A549 (cell line): Measurements from ENCODE around the gene RPS25. TPM values are rescaled to one million over a fixed set of nuclear protein-coding genes. Genes with fewer than 3 reads are reported as not detected.

Source experiments
- polyA plus RNA-seq, 4 experiments: library from polyadenylated mRNA; depleted of rRNA in 3 of 4; stranded (reverse); fragments of >200 nt; fragmentation: RNase III in 1 of 4; extraction: RNeasy Plus Mini Kit Qiagen cat#74134 plus additional on column Dnase treatment in 1 of 4; gene quantifications; 2 replicates in 3 of 4; 3 replicates in 1 of 4; pipeline ENCODE4 v1.2.3, GENCODE V29; 2011 to 2017
- small RNA-seq, 6 experiments: library from RNA; depleted of rRNA; stranded (forward); fragments of <200 nt; gene quantifications; one replicate each; pipeline ENCODE3, GENCODE V24; 2012

Gene RPS25
- polyA plus RNA-seq, 2 of the 4 experiments (the other 2 are of a cell fraction), result 844 to 1,517 TPM

Small RNAs within 50 kb of the gene (small RNA-seq; reads per million reads assigned to genes)
- 0 reads per million in 6 experiments for gene AP003392.2
- 0 reads per million in 6 experiments for gene RF00017
- 0 reads per million in 6 experiments for gene RF00019

Other genes with a start within 250 kb of the RPS25 start
- 41.4 and 43.8 TPM in 2 replicates for gene DDX6, start 227.2 kb downstream of the RPS25 start, polyA plus RNA-seq (2011; rRNA removed)
- gene DDX6, start 227.2 kb downstream of the RPS25 start, polyA plus RNA-seq (2017; fragmentation: RNase III; extraction: RNeasy Plus Mini Kit Qiagen cat#74134 plus additional on column Dnase treatment), result 35.1 to 37.7 TPM (median 36.3 TPM) in 3 replicates
- not detected in 2 replicates for gene CXCR5, start 134.5 kb downstream of the RPS25 start, polyA plus RNA-seq (2011; rRNA removed)
- 0.04 to 0.05 TPM (median 0.04 TPM) in 3 replicates for gene CXCR5, start 134.5 kb downstream of the RPS25 start, polyA plus RNA-seq (2017; fragmentation: RNase III; extraction: RNeasy Plus Mini Kit Qiagen cat#74134 plus additional on column Dnase treatment)
- 7.0 and 8.8 TPM in 2 replicates for gene BCL9L, start 92.4 kb downstream of the RPS25 start, polyA plus RNA-seq (2011; rRNA removed)
- 51.8 to 53.2 TPM (median 52.0 TPM) in 3 replicates for gene BCL9L, start 92.4 kb downstream of the RPS25 start, polyA plus RNA-seq (2017; fragmentation: RNase III; extraction: RNeasy Plus Mini Kit Qiagen cat#74134 plus additional on column Dnase treatment)
- gene UPK2, start 62.0 kb downstream of the RPS25 start, polyA plus RNA-seq (2011; rRNA removed), result 0.20 and 0.37 TPM in 2 replicates
- gene UPK2, start 62.0 kb downstream of the RPS25 start, polyA plus RNA-seq (2017; fragmentation: RNase III; extraction: RNeasy Plus Mini Kit Qiagen cat#74134 plus additional on column Dnase treatment), result 0.41 to 0.92 TPM (median 0.50 TPM) in 3 replicates
- gene FOXR1, start 46.6 kb downstream of the RPS25 start, polyA plus RNA-seq (2011; rRNA removed), result not detected in 2 replicates
- gene FOXR1, start 46.6 kb downstream of the RPS25 start, polyA plus RNA-seq (2017; fragmentation: RNase III; extraction: RNeasy Plus Mini Kit Qiagen cat#74134 plus additional on column Dnase treatment), result not detected in 3 replicates
- 14.8 and 20.2 TPM in 2 replicates for gene CENATAC, start 20.2 kb downstream of the RPS25 start, polyA plus RNA-seq (2011; rRNA removed)
- gene CENATAC, start 20.2 kb downstream of the RPS25 start, polyA plus RNA-seq (2017; fragmentation: RNase III; extraction: RNeasy Plus Mini Kit Qiagen cat#74134 plus additional on column Dnase treatment), result 11.1 to 14.8 TPM (median 12.4 TPM) in 3 replicates
- gene TRAPPC4, start 423 bp upstream of the RPS25 start, polyA plus RNA-seq (2011; rRNA removed), result 77.7 and 90.0 TPM in 2 replicates
- gene TRAPPC4, start 423 bp upstream of the RPS25 start, polyA plus RNA-seq (2017; fragmentation: RNase III; extraction: RNeasy Plus Mini Kit Qiagen cat#74134 plus additional on column Dnase treatment), result 61.7 to 72.8 TPM (median 71.6 TPM) in 3 replicates
- 21.2 and 22.8 TPM in 2 replicates for gene SLC37A4, start 12.5 kb upstream of the RPS25 start, polyA plus RNA-seq (2011; rRNA removed)
- gene SLC37A4, start 12.5 kb upstream of the RPS25 start, polyA plus RNA-seq (2017; fragmentation: RNase III; extraction: RNeasy Plus Mini Kit Qiagen cat#74134 plus additional on column Dnase treatment), result 12.7 to 15.5 TPM (median 14.0 TPM) in 3 replicates
- gene HYOU1, start 38.9 kb upstream of the RPS25 start, polyA plus RNA-seq (2011; rRNA removed), result 83.1 and 116 TPM in 2 replicates
- gene HYOU1, start 38.9 kb upstream of the RPS25 start, polyA plus RNA-seq (2017; fragmentation: RNase III; extraction: RNeasy Plus Mini Kit Qiagen cat#74134 plus additional on column Dnase treatment), result 38.0 to 44.8 TPM (median 42.1 TPM) in 3 replicates
- gene VPS11, start 49.5 kb upstream of the RPS25 start, polyA plus RNA-seq (2011; rRNA removed), result 4.6 and 11.3 TPM in 2 replicates
- gene VPS11, start 49.5 kb upstream of the RPS25 start, polyA plus RNA-seq (2017; fragmentation: RNase III; extraction: RNeasy Plus Mini Kit Qiagen cat#74134 plus additional on column Dnase treatment), result 10.8 to 12.1 TPM (median 12.0 TPM) in 3 replicates
- 62.2 and 77.6 TPM in 2 replicates for gene HMBS, start 66.5 kb upstream of the RPS25 start, polyA plus RNA-seq (2011; rRNA removed)
- 48.8 to 51.7 TPM (median 49.1 TPM) in 3 replicates for gene HMBS, start 66.5 kb upstream of the RPS25 start, polyA plus RNA-seq (2017; fragmentation: RNase III; extraction: RNeasy Plus Mini Kit Qiagen cat#74134 plus additional on column Dnase treatment)
- 81.4 and 86.9 TPM in 2 replicates for gene DPAGT1, start 83.5 kb upstream of the RPS25 start, polyA plus RNA-seq (2011; rRNA removed)
- 42.1 to 47.6 TPM (median 43.7 TPM) in 3 replicates for gene DPAGT1, start 83.5 kb upstream of the RPS25 start, polyA plus RNA-seq (2017; fragmentation: RNase III; extraction: RNeasy Plus Mini Kit Qiagen cat#74134 plus additional on column Dnase treatment)
- 2.4 and 3.5 TPM in 2 replicates for gene C2CD2L, start 89.0 kb upstream of the RPS25 start, polyA plus RNA-seq (2011; rRNA removed)
- 4.1 to 4.8 TPM (median 4.2 TPM) in 3 replicates for gene C2CD2L, start 89.0 kb upstream of the RPS25 start, polyA plus RNA-seq (2017; fragmentation: RNase III; extraction: RNeasy Plus Mini Kit Qiagen cat#74134 plus additional on column Dnase treatment)
- 13.0 and 16.3 TPM in 2 replicates for gene HINFP, start 103.2 kb upstream of the RPS25 start, polyA plus RNA-seq (2011; rRNA removed)
- 10.0 to 11.7 TPM (median 10.3 TPM) in 3 replicates for gene HINFP, start 103.2 kb upstream of the RPS25 start, polyA plus RNA-seq (2017; fragmentation: RNase III; extraction: RNeasy Plus Mini Kit Qiagen cat#74134 plus additional on column Dnase treatment)
- 0.10 and 0.25 TPM in 2 replicates for gene ABCG4, start 130.7 kb upstream of the RPS25 start, polyA plus RNA-seq (2011; rRNA removed)
- gene ABCG4, start 130.7 kb upstream of the RPS25 start, polyA plus RNA-seq (2017; fragmentation: RNase III; extraction: RNeasy Plus Mini Kit Qiagen cat#74134 plus additional on column Dnase treatment), result 0.33 to 0.44 TPM (median 0.35 TPM) in 3 replicates
- gene NLRX1, start 150.4 kb upstream of the RPS25 start, polyA plus RNA-seq (2011; rRNA removed), result 8.4 and 10.4 TPM in 2 replicates
- gene NLRX1, start 150.4 kb upstream of the RPS25 start, polyA plus RNA-seq (2017; fragmentation: RNase III; extraction: RNeasy Plus Mini Kit Qiagen cat#74134 plus additional on column Dnase treatment), result 7.4 to 9.2 TPM (median 8.5 TPM) in 3 replicates
- 0.80 and 1.5 TPM in 2 replicates for gene NHERF4, start 167.1 kb upstream of the RPS25 start, polyA plus RNA-seq (2011; rRNA removed)
- gene NHERF4, start 167.1 kb upstream of the RPS25 start, polyA plus RNA-seq (2017; fragmentation: RNase III; extraction: RNeasy Plus Mini Kit Qiagen cat#74134 plus additional on column Dnase treatment), result 0.42 to 0.78 TPM (median 0.62 TPM) in 3 replicates
- 14.1 and 14.9 TPM in 2 replicates for gene CBL, start 188.0 kb upstream of the RPS25 start, polyA plus RNA-seq (2011; rRNA removed)
- 5.9 to 6.3 TPM (median 6.0 TPM) in 3 replicates for gene CBL, start 188.0 kb upstream of the RPS25 start, polyA plus RNA-seq (2017; fragmentation: RNase III; extraction: RNeasy Plus Mini Kit Qiagen cat#74134 plus additional on column Dnase treatment)